ENCODE measurements around the gene SYN1. TPM values are rescaled to one million over a fixed set of nuclear protein-coding genes. Genes with fewer than 3 reads are reported as not detected.

Gene SYN1
- polyA plus RNA-seq, 1 donor from 2014 or later: 4.3 TPM

DNA sequence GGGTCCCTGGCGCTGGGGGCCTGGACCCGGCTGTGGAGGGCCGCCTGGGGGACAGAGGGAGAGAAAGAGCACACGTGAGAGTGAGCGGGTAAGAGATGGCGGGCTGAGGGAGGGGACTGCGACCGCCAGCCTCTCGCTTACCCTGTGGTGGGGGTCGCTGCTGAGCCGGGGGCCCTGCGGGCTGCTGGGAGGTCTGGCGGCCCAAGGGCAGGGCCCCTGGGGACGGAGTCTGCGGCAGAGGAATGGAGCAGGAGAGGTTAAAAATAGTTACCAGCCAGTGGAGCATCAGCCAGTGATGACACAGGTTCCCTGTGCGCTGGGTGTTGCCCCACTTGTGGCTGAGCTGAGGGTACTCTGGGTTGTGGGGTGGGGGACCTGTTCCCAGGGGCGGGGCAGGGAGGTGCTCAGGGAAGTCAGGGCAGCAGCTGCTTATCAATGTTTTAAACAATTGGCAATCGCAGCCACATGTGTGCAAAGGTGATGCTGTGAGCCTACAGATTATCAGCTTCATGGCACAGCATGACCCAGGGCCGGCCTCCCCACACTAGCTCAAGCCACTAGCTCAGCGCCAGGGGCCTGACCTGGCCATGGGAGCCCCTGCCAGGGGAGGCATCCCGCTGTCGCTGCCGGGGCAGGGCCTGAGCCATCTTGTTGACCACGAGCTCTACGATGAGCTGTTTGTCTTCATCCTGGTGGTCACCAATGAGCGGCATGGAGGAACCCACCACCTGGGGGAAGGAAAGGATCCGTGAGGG lies 44.9 kb downstream of the SYN1 start:
- H3K79me2 ChIP-seq (replicated peaks; ENCODE audit: insufficient read depth, low read length): no peaks in the 10 kb centered on the region
- H3F3A ChIP-seq (ENCODE audit: insufficient read depth, low read length, poor library complexity, severe bottlenecking): no peaks in the 10 kb centered on the region
- H3K9me2 ChIP-seq (ENCODE audit: insufficient read depth, low read length): no peaks in the 10 kb centered on the region
- no peak overlapping the region for H3K27ac ChIP-seq (ENCODE audit: low read length)
- H3K9ac ChIP-seq (ENCODE audit: low read length): no peak overlapping the region
- TF ChIP-seq EP300 (conservative IDR thresholded peaks at IDR 0.05; ENCODE audit: poor library complexity, severe bottlenecking): no peak
- TF ChIP-seq, protein P1, sequence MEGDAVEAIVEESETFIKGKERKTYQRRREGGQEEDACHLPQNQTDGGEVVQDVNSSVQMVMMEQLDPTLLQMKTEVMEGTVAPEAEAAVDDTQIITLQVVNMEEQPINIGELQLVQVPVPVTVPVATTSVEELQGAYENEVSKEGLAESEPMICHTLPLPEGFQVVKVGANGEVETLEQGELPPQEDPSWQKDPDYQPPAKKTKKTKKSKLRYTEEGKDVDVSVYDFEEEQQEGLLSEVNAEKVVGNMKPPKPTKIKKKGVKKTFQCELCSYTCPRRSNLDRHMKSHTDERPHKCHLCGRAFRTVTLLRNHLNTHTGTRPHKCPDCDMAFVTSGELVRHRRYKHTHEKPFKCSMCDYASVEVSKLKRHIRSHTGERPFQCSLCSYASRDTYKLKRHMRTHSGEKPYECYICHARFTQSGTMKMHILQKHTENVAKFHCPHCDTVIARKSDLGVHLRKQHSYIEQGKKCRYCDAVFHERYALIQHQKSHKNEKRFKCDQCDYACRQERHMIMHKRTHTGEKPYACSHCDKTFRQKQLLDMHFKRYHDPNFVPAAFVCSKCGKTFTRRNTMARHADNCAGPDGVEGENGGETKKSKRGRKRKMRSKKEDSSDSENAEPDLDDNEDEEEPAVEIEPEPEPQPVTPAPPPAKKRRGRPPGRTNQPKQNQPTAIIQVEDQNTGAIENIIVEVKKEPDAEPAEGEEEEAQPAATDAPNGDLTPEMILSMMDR (IDR thresholded peaks at IDR 0.05; ENCODE audit: poor library complexity, severe bottlenecking): no peak
- TF ChIP-seq RAD21 (conservative IDR thresholded peaks at IDR 0.05): no peak
- TF ChIP-seq, protein P2, sequence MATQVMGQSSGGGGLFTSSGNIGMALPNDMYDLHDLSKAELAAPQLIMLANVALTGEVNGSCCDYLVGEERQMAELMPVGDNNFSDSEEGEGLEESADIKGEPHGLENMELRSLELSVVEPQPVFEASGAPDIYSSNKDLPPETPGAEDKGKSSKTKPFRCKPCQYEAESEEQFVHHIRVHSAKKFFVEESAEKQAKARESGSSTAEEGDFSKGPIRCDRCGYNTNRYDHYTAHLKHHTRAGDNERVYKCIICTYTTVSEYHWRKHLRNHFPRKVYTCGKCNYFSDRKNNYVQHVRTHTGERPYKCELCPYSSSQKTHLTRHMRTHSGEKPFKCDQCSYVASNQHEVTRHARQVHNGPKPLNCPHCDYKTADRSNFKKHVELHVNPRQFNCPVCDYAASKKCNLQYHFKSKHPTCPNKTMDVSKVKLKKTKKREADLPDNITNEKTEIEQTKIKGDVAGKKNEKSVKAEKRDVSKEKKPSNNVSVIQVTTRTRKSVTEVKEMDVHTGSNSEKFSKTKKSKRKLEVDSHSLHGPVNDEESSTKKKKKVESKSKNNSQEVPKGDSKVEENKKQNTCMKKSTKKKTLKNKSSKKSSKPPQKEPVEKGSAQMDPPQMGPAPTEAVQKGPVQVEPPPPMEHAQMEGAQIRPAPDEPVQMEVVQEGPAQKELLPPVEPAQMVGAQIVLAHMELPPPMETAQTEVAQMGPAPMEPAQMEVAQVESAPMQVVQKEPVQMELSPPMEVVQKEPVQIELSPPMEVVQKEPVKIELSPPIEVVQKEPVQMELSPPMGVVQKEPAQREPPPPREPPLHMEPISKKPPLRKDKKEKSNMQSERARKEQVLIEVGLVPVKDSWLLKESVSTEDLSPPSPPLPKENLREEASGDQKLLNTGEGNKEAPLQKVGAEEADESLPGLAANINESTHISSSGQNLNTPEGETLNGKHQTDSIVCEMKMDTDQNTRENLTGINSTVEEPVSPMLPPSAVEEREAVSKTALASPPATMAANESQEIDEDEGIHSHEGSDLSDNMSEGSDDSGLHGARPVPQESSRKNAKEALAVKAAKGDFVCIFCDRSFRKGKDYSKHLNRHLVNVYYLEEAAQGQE (IDR thresholded peaks at IDR 0.05; ENCODE audit: borderline replicate concordance): no peak
- no peak for TF ChIP-seq MXI1 (conservative IDR thresholded peaks at IDR 0.05; ENCODE audit: poor library complexity, severe bottlenecking)
- no peak for TF ChIP-seq POLR2AphosphoS5 (IDR thresholded peaks at IDR 0.05)
- TF ChIP-seq TAF1 (IDR thresholded peaks at IDR 0.05; ENCODE audit: low read depth): no peak
- TF ChIP-seq SMC3 (conservative IDR thresholded peaks at IDR 0.05; ENCODE audit: poor library complexity): no peak
- TF ChIP-seq EZH2 (IDR thresholded peaks at IDR 0.05; ENCODE audit: borderline replicate concordance, insufficient read depth, low read length, poor library complexity, severe bottlenecking): no peak
- H3K4me3 ChIP-seq (ENCODE audit: low read length): no peak overlapping the region
- H2AFZ ChIP-seq (ENCODE audit: low read depth, low read length): no peak overlapping the region
- no peaks in the 10 kb centered on the region for H4K20me1 ChIP-seq (ENCODE audit: insufficient read depth)
- H3K36me3 ChIP-seq (ENCODE audit: insufficient read depth, low read length): no peaks in the 10 kb centered on the region
- H3K27me3 ChIP-seq (ENCODE audit: insufficient read depth, low read depth, low read length): no peaks in the 10 kb centered on the region
- no peak overlapping the region for H3K4me2 ChIP-seq (ENCODE audit: low read length)
- no peaks in the 10 kb centered on the region for H3K9me3 ChIP-seq (ENCODE audit: low read length)

DNA sequence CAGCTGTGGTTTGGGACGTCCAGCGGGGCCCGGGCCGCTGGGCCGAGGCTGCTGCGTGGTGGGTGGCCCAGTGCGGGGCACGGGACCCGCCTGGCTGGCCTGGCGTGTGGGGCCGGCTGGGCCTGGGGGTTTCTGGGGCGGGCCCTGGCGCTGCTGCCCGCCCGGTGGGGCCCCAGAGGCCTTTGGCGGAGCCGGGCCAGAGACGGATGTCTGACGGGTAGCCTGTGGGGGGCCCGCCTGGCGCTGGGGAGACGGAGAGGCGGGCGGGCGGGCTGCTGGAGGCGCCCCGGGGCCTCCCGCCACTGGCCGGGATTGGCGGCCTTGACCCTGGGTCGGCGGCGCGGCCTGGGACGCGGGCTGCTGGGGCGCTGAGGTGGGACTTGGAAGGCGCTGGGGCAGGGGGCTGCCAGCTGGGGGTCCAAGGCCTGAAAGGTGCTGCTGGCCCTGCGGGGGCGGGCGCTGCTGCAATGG lies 45.5 kb downstream of the SYN1 start:
- Histone ChIP-seq H3K9ac (ENCODE audit: low read length) (no peak overlapping the region), H3K9me2 (ENCODE audit: insufficient read depth, low read length) (no peaks in the 10 kb centered on the region), H3K4me3 (ENCODE audit: low read length) (no peak overlapping the region), H3K9me3 (ENCODE audit: low read length) (no peaks in the 10 kb centered on the region), H4K20me1 (ENCODE audit: insufficient read depth) (no peaks in the 10 kb centered on the region), H3F3A (ENCODE audit: insufficient read depth, low read length, poor library complexity, severe bottlenecking) (no peaks in the 10 kb centered on the region), H3K27ac (ENCODE audit: low read length) (no peak overlapping the region), H3K27me3 (ENCODE audit: insufficient read depth, low read depth, low read length) (no peaks in the 10 kb centered on the region), H3K4me2 (ENCODE audit: low read length) (no peak overlapping the region), H3K36me3 (ENCODE audit: insufficient read depth, low read length) (no peaks in the 10 kb centered on the region), H2AFZ (ENCODE audit: low read depth, low read length) (no peak overlapping the region), H3K79me2 (replicated peaks; ENCODE audit: insufficient read depth, low read length) (no peaks in the 10 kb centered on the region)
- TF ChIP-seq POLR2AphosphoS5 (IDR thresholded peaks at IDR 0.05) (no peak), SMC3 (conservative IDR thresholded peaks at IDR 0.05; ENCODE audit: poor library complexity) (no peak), TAF1 (IDR thresholded peaks at IDR 0.05; ENCODE audit: low read depth) (no peak), MXI1 (conservative IDR thresholded peaks at IDR 0.05; ENCODE audit: poor library complexity, severe bottlenecking) (no peak), EZH2 (IDR thresholded peaks at IDR 0.05; ENCODE audit: borderline replicate concordance, insufficient read depth, low read length, poor library complexity, severe bottlenecking) (no peak), EP300 (conservative IDR thresholded peaks at IDR 0.05; ENCODE audit: poor library complexity, severe bottlenecking) (no peak), RAD21 (conservative IDR thresholded peaks at IDR 0.05) (no peak)
- TF ChIP-seq, protein P1 (IDR thresholded peaks at IDR 0.05; ENCODE audit: poor library complexity, severe bottlenecking): no peak
- TF ChIP-seq, protein P2 (IDR thresholded peaks at IDR 0.05; ENCODE audit: borderline replicate concordance): no peak
